Measurements from ENCODE around the gene RELCH.

RELCH gene

DNA sequence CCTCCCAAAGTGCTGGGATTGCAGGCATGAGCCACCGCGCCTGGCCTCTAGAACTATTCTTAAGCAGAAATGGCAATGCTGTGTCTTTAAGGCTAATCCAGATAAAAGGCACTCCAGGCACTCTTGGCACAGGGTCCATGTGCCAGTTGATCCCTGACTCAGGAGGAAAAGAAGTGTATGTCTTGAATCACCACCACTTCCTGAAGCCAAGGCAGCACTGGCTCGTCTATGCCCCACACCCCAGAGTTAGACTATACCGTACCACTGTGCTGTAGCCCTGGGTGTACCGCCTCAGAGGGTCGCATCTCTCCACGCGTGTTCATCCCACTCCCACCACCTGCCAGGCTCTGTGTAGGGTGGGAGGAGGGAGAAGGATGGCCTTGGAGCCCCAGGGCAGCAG lies 147.1 kb downstream of the RELCH start:
- TF ChIP-seq CTCF (IDR thresholded peaks at IDR 0.05; ENCODE audit: control insufficient read depth, extremely low read depth, insufficient read depth): no peak
- no peak for DNase-seq (ENCODE audit: low read depth)
- no peak overlapping the region for H3K4me3 ChIP-seq (ENCODE audit: low read depth, low read length)

- no peak for DNase-seq (ENCODE audit: low read depth)
- no peak for TF ChIP-seq CTCF (IDR thresholded peaks at IDR 0.05; ENCODE audit: control insufficient read depth, extremely low read depth, insufficient read depth)
These were observed 148.4 kb downstream of the RELCH start for GRCh38 chr18:62335494-62335893.

GRCh38 chr18:62336618-62337017 lies 149.6 kb downstream of the RELCH start:
- no peak for TF ChIP-seq CTCF (IDR thresholded peaks at IDR 0.05; ENCODE audit: control insufficient read depth, extremely low read depth, insufficient read depth)
- H3K4me3 ChIP-seq (ENCODE audit: low read depth, low read length): no peak overlapping the region
- DNase-seq (ENCODE audit: low read depth): no peak

More at GRCh38 chr18:62335494-62335893, 148.4 kb downstream of the RELCH start:
- no peak overlapping the region for H3K4me3 ChIP-seq (ENCODE audit: low read depth, low read length)

DNA sequence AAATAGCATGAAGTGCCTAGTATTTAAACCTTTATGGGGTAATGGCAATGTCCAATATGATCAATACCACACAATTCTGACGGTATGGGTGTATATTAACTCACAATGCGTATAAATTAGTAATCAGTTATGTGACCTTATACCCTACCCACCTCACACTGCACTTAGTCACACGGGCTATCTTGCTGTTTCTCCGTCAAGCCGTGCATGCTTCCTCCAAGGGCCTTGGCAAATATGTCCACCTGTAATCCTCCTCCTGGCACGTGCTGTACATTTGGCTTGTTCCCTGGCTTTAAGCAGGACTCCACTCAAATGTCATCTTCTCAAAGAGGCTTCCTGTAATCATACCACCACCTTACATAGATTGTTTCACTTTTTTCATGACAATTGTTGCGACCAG lies 150.3 kb downstream of the RELCH start:
- no peak for TF ChIP-seq CTCF (IDR thresholded peaks at IDR 0.05; ENCODE audit: control insufficient read depth, extremely low read depth, insufficient read depth)
- H3K4me3 ChIP-seq (ENCODE audit: low read depth, low read length): no peak overlapping the region
- no peak for DNase-seq (ENCODE audit: low read depth)

GRCh38 chr18:62338446-62339105 lies 151.5 kb downstream of the RELCH start:
- H3K4me3 ChIP-seq (ENCODE audit: low read depth, low read length): no peak overlapping the region

GRCh38 chr18:62339106-62339988 lies 152.3 kb downstream of the RELCH start:
- no peak for TF ChIP-seq CTCF (IDR thresholded peaks at IDR 0.05; ENCODE audit: control insufficient read depth, extremely low read depth, insufficient read depth)
- DNase-seq (ENCODE audit: low read depth): no peak
- no peak overlapping the region for H3K4me3 ChIP-seq (ENCODE audit: low read depth, low read length)

More at GRCh38 chr18:62338446-62339105, 151.5 kb downstream of the RELCH start:
- no peak for TF ChIP-seq CTCF (IDR thresholded peaks at IDR 0.05; ENCODE audit: control insufficient read depth, extremely low read depth, insufficient read depth)
- DNase-seq (ENCODE audit: low read depth): no peak
